GM10847 (cell line): ENCODE measurements around the gene HDGFL2.

Experiments
- POLR2A ChIP-seq: IDR thresholded peaks from 2 replicates; pipeline ENCODE4 v1.6.1; 2011; ENCODE audit not compliant: insufficient read length; ENCODE audit errors: extremely low read depth

HDGFL2 gene

DNA sequence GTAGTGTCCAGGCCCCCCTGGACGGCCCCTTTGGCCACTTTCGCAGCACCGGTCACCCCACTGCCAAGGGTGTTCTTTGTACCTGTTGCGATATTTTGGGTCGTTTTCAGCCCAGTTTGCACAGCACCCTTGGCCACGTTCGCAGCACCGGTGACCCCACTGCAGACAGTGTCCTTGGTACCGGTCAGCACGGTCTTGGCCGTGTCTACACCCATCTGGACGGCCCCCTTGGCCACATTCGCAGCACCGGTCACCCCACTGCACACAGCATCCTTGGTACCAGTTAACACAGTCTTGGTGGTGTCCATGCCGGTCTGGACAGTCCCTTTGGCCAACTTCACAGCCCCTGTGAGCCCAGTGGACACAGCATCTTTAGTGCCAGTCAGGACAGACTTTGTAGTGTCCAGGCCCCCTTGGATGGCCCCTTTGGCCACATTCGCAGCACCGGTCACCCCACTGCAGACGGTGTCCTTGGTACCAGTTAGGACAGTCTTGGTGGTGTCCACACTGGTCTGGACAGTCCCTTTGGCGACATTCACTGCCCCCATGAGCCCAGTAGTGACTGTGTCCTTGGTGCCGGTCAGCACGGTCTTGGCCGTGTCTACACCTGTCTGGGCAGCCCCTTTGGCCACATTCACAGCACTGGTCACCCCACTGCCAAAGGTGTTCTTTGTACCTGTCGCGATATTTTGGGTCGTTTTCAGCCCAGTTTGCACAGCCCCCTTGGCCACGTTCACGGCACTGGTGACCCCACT is 39.4 kb downstream of the HDGFL2 start:
- no peak for TF ChIP-seq POLR2A

DNA sequence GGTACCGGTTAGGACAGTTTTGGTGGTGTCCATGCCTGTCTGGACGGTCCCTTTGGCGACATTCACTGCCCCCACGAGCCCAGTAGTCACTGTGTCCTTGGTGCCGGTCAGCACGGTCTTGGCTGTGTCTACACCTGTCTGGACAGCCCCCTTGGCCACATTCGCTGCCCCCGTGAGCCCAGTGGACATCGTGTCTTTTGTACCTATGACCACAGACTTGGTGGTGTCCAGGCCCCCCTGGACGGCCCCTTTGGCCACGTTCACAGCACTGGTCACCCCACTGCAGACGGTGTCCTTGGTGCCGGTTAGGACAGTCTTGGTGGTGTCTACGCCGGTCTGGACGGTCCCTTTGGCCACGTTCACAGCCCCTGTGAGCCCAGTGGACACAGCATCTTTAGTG is 40.0 kb downstream of the HDGFL2 start:
- no peak for TF ChIP-seq POLR2A

DNA sequence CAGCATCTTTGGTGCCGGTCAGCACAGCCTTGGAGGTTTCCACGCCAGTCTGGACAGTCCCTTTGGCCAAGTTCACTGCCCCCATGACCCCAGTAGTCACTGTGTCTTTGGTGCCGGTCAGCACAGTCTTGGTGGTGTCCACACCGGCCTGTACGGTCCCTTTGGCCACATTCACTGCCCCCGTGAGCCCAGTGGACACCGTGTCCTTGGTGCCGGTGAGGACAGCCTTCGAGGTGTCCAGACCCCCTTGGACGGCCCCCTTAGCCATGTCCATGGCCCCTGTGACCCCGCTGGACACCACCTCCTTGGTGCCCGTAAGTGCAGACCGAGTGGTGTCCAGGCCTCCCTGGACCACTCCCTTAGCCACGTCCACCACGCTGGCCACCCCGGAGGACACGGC is 41.2 kb downstream of the HDGFL2 start:
- TF ChIP-seq POLR2A, result no peak

DNA sequence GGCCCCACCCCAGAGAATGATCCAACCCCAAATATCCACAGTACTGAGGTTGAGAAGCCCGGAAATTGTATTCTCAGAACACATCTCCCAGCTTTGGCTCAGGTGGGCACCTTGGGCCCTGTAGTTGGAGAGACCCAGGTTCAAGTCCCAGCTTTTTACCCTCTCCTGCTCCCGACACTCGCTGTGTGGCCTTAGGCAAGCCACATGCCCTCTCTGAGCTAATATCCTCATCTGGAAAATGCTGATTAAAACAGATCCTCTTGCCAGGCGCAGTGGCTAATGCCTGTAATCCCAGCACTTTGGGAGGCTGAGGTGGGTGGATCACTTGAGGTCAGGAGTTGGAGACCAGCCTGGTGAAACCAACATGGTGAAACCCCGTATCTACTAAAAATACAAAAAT is 43.6 kb downstream of the HDGFL2 start:
- no peak for TF ChIP-seq POLR2A

DNA sequence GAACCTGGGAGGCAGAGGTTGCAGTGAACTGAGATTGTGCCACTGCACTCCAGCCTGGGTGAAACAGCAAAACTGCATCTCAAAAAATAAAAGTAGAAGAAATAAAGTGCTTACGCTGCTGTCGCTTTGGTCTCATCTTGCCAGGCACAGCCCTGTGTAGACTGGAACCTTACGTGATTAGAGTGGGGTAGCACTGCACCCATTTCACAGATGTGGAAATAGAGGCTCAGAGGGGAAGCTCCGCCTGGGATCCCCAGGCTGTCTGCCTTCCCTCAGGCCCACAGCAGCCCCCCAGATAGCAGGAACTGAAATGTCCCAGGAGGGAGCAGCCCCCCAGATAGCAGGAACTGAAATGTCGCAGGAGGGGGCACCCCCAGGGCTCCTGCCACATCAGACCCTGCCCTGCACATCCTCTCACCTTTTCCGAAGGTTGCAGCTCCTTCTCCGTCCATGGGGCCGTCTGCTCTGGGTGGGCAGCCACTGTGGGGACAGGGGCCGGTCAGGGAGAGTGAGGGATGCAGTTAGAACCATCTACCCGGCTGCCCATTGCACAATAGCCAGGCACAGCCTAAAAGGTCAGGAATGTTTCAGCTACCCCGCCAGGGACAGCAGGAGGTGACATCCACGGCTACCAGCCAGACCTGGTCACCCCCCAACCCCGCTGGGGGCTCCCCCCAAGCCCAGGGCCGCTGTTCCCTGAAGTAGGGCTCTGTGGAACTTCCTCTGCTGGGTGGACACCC is 44.3 kb downstream of the HDGFL2 start:
- no peak for TF ChIP-seq POLR2A

DNA sequence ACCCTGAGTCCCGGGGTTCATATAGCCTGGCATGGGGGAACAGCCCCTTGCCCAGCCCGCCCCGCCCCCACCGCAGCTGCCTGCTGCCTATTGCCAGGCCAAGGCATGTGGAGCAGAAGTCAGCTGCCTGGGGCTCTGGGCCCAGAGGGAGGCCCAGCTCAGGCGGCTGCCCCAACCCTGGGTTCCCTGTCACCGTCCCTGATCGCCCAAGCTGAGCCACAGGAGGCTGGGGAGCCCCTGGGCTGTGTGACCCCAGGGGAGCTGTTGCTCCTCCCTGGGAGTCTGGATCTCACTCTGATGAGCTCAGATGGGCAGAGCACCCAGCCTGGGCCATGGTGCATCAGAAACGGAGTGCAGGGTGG is 44.8 kb downstream of the HDGFL2 start:
- no peak for TF ChIP-seq POLR2A

DNA sequence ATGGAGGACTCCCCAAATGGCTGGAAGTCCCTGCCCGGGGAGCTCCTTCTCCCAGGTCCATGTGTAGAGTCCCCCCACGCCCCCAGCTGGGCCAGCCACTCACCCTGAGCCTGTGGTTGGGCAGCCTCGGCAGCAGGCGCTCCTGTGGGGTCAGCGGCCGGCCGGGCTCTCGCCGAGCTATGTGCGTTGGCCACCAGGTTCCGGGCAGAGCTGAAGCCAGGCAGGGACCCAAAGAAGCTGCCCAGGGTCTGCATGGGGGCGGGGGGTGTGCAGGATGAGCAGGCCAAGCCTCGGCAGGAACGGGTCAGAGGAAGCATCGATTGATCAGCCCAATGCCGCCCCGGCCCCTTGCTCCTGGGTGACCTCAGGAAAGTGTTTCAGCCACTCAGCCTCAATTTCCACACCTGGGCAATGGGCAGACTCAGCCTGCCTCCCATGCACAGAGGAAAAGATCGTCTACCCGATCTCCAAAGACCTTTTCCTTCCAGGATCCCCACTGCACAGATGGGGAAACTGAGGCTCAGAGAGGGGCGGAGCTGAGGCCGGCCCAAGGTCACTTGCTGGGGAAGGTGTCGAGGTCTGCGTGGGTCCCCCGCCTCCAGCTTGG is 45.5 kb downstream of the HDGFL2 start:
- no peak for TF ChIP-seq POLR2A

DNA sequence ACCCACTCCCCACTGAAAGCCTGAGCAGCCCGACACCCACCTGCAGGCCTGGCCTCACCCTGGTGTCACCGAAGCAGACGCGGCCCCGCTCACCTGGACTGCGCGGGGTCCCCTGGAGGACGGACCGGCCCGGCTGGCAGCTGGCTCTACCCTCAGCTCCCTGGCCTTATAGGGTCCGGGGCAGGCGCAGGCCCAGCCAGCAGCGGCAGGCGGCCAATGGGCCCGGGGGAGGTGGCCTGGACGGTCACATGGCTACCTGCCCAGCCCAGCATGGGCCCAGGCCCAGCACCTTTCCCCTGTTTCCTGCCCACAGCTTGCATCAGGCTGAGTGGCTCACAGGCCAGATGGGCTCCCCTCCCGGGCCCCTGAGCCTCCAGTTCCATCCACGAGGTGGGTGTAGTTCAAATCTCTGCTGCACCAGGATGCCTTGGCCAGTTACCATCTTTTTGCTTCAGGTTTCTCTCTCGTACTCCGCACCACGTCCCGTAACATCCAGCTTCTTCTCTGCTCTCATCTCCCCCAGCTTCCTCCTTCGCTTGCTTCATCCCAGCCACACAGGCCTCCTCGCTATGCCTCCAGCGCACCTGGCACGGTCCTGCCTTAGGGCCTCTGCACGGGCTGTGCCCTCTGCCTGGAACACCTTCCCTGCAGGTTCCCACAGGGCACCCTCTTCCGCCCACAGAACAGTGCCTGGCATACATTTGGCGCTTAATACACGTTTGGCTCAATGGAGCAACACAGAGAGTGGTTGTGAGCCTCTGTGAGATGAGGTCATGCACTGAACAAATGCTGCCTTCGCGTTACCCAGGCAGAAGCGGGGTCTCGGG is 46.5 kb downstream of the HDGFL2 start, which contains the start of gene PLIN4:
TSS of gene PLIN4 (minus strand) at position 142 of the 827 bp plus-strand sequence. CDS start 214 bp downstream, outside the sequence.
- no peak for TF ChIP-seq POLR2A

DNA sequence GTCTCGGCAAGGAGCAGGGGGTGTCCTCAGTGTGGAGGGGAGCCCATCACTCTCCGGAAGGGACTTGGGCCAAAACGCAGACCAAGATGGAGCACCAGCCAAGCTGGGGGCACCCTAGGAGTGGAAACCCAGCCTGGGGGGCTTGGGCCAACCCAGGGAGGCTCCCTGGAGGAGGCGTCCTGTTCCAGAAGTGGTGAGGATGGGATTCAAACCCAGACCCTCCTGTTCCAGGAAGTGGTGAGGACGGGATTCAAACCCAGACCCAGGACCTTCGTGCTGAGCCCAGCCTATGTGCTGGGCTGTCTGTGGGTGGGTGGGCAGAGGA is 47.0 kb downstream of the HDGFL2 start:
- no peak for TF ChIP-seq POLR2A

DNA sequence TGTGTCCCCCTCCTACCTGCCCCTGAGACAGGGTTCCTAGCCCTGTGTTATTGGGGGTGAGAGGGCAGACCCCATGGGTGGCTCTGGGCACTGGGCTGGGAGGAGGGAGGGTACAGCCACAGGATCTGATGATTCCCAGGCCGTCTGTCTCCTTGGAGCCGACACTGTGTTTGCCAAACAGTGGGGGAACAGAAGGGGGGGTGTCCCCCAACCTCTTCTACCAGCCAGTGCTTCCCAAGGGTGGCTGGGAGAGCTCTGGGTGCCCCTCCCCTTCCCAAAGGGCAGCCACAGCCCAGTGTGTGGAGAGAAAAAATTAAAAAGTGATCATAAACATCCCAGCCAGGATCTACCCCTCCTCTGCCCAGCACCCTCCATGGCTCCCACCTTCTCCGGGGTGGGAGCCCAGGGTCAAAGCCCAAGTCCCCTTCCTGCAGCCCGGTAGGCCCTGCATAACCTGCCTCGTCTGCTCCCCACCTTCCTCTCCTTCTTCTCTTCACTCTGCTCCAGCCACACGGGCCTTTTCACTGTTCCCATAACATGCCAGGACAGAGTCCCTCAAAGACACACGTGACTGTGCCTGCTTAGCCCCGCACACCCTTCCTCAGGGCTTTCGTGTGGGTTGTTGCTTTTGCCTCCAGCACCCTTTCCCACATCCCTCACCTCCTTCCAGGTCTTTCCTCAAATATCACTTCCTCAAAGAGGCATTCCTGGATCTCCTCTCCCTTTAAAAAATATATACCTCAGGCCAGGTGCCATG is 47.6 kb downstream of the HDGFL2 start:
- no peak for TF ChIP-seq POLR2A

DNA sequence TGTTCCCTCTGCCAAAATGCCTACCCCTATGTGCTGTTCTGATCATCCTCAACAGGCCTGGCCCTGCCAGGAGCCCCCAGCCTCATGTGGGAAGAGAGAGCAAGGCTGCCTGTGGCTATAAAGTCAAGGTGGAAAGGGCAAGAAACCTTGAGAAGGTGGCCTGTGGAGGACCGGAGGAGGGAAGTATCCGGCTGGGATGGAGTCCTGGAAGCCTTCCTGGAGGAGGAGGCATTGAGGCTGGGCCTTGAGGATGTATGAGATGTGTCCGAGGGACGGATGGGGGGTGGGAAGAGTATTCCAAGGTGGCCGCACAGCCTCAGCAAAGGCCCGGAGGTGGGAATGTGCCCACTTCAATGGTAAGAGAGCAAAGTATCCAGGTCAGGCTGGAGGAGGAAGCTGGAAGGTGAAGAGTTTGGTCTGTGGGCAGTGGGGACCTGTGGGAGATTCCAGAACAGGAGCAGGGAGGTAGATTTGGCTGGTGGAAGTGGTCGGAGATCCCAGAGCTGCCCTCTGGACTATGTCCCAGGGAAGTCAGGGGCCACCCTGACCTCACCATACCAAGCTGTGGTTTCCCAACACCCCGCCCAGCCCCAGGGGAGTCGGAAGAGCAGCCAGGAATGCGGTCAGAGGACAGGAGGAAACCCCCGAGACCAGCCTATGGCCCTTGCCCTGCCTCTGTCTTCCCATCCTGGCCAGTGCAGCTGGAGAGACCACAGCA is 49.2 kb downstream of the HDGFL2 start:
- no peak for TF ChIP-seq POLR2A

DNA sequence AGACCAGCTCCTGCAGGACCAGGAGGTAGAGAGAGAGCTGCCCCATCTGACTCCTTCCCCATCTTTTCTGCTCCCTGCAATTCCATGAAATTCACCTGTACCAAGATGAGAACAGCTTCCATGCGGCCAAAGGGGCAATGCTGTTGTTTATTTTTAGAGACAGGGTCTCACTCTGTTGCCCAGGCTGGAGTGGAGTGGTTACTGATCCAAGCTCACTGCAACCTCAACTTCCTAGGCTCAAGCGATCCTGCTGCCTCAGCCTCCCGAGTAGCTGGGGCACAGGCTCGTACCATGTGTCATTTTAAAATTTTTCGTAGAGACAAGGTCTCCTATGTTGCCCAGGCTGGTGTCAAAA is 49.8 kb downstream of the HDGFL2 start:
- no peak for TF ChIP-seq POLR2A

DNA sequence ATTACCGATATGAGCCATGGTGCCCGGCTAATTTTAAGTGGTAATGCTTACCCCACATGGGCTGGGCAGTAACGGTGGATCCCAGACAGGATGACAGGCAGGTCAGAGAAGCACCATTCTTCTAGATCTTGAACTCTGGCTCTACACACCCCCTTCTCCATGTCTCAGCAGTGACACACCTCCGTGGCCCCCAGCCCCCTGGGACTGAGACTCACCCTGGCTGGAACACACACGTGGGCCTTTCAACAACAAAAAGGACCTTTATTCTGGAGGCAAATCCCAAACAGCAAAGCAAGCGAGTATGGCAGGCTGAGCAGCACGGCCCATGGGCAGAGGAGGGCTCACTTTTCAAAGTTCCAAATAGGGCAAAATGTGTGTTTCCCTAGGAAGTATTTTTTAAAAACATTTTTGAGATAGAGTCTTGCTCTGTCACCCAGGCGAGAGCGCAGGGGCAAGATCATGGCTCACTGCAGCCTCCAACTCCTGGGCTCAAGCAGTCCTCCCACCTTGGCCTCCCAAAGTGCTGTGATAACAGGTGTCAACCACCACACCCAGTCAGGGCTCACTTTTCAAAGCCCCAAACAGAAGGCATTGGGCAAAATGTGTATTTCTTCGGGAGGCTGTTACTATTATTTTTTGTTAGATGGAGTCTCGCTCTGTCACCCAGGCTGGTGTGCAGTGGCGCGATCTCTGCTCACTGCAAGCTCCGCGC is 50.4 kb downstream of the HDGFL2 start:
- no peak for TF ChIP-seq POLR2A
